Fibroblast of gingiva (primary cell): ENCODE results near the gene ATP6V1B1.

Experiments used
- DNase-seq: peaks from one replicate; pipeline ENCODE4 v3.0.0-alpha.2; 2011; ENCODE audit warnings: low read depth

ATP6V1B1 gene

DNA sequence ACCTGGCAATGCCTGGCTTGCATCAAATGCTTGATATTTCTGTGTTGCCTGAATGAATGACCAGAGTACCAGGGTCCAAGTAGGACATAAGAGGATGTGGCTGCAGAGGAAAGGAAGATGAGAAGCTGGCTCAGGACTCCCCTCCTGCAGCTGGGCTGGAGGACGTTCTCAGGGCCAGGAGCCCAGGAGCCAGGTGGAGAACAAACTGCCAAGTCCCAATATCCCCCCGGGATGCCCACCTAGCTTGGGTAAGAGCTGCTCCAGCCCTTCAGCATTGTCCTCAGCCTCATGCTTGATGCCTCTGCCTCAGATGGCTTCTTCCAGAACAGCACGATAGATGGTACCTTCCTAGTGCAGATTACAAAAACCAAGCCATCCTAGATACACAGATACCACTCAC is 8.6 kb upstream of the ATP6V1B1 start:
- no peak for DNase-seq

DNA sequence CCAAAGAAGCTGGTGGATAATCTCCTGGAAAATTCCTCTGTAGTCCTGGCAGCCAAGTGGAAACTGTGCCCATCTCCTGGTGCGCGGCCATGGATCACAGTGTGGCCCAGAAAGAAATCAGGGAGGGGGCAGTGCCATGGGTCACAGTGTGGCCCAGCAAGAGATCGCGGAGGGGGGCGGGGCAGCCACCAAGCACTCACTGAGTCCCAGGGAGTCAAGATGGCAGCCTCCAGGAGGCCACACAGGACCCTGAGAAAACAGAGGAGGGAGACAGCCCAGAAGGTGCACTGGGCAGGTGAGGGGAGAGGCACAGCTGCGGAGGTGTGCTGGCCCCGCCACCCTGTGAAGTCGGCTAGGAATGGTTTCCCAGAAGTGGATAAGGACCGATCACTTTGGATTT is 8.1 kb upstream of the ATP6V1B1 start:
- DNase-seq: no peak

DNA sequence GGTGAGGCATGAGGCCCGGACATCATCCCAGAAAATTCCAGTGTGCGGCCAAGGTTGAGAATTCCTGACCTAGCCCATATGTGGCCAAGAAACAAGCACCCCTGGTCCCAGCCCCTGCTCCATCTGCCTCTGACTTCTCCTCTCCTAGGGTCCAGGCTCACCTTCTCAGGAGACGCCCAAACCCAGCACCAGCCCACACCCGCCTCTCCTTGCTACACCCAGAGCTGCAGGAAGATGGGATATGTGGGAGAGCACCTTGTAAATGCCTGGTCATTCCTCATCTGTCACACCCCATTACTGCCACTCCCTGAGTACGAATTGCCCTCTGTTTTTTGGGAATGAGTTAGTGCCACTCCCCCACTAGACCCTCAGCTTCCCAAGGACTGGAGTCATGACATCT is 7.3 kb upstream of the ATP6V1B1 start:
- DNase-seq: no peak

DNA sequence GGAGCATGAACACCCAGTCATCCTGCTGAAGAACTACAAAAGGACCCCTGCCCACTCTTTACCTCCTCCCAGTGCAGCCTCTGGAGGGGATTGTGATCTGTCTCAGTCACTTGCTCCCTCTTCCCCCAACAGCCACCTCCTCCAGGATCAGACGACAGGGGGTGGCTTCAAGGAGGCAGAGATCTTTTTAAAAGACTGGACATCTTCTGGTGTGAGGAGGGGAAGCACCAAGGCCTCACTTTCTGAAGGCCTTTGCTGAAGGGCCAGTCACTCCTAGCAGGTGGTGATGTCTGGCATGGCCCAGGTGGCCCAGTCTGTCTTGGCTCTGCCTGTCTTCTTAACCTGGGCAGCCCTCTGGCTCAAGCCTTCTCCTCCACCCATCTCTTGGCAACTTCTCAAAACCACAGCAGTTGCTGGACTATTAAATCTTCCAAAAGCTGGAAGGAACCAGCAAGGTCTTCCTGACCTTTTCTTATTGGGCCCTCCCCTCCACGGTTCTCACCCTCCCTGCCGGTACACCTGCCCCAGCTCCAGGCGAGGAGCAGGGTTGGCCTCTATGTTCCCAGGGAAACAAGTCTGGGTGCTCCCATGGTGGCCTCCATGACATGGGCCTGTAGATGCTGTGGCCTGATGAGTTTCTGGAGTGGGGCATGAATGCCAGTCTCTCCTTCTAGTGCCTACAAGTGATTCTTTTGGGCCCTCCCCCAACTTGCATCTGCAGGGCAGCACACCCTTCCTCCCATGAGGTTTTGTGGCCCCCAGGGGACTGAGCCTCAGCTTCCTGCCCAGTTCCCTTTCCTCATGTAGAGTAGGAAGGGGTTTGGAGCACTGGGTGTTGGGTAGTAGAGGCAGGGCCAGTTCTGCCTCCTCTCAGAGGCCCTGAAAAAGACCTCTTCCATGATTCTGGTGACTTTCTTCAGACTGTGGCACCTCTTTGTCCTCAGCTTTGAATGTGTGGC is 5.0 kb upstream of the ATP6V1B1 start:
- DNase-seq: no peak

DNA sequence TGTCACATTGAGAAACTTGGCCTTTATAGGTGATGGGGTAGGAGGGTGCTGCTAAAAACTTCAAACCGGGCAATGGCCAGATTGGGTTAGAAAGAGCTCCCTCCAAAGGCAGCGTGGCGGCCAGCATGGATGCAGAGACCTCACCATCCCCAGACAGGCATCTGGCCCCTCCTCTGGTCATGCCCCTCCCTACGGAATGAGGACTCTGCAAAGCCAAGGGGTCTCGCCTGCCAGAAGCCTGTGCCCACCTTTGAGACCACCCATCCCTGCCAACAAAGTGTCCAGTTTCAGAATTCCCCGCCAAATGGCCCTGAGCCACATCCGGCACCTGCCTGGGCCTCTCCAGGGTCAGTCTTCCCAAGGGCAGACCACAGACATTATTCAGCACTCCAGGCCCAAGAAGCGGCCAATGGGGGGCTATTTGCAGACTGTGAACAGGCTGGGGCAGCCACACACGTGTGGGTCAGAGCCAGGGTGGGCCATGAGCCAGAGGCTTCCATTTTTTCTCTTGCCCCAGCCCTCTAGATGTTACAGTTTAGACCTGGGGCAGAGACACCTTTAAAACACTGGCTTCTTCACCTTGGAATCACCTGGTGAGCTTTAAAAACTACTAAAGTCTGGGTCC is 4.2 kb upstream of the ATP6V1B1 start:
- no peak for DNase-seq

DNA sequence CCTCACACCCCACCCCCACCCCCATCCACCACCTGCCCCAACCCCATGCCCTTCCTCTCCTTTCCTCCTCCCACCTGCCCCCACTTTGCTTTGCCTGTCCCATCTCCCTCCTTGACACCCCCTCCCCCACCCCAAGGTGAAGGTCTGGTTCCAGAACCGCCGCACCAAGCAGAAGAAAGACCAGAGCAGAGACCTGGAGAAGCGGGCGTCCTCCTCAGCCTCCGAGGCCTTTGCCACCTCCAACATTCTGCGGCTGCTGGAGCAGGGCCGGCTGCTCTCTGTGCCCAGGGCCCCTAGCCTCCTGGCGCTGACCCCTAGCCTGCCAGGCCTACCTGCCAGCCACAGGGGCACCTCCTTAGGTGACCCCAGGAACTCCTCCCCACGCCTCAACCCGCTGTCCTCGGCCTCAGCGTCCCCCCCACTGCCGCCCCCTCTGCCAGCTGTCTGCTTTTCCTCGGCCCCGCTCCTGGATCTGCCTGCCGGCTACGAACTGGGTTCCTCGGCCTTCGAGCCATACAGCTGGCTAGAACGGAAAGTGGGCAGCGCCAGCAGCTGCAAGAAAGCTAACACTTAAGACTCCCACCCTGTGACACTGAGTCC is 3.0 kb upstream of the ATP6V1B1 start:
- DNase-seq: no peak

DNA sequence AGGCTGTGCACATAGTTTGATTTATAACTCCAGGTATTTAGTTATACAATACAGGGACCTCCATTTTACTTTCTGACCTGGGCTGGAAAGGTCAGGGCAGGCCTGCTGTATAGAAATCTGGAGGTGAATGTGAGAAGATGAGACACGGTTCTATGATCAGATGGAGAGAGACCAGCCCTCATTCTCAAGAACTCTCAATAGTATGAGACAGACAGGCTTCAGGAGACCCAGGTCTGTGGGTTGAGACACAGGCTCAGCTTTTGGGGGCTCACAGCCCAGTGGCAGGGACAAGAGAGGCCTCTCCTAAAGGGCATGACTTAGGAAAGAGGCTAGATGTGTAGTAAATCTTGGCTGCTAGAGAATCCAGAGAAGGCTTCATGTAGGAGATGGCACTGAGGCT is 719 bp upstream of the ATP6V1B1 start:
- no peak for DNase-seq

DNA sequence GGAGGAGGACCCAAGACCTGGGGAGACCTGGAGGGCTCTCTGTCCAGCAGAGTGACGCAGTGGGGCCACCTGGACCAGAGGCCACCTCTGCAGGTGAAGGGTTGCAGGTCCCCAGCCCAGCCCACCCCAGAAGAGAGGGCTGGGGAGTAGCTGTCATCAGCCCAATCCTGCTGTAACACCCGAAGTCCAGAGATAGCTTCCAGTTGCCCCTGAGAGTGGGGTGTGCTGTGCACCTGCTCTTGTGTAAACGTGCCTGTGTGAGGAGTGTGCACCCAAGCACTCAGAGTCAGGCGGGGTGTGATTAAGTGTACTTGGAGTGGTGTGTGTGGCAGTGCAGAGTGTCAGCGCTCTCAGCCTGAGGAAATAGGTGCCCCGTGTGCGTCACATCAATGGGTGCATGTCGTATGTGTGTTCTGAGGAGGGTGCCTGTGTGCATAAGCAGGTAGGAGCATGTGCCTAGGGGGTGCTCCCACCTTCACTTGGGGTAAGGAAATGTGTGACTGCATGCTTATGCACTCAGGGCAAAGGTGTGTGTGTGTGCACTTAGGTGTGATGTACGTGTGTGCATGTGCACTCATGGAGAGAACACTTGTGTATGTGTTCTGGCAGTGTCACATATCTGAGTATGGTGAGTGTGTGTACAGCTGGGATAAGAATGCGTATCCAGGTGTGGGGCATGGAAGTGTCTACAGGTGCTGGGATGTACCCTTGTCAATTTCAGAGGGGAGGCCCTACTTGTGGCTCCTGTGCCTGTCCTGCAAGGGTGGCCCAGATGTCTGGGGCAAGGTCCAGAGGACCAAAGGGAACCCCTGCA is 672 bp downstream of the ATP6V1B1 start:
- no peak for DNase-seq

DNA sequence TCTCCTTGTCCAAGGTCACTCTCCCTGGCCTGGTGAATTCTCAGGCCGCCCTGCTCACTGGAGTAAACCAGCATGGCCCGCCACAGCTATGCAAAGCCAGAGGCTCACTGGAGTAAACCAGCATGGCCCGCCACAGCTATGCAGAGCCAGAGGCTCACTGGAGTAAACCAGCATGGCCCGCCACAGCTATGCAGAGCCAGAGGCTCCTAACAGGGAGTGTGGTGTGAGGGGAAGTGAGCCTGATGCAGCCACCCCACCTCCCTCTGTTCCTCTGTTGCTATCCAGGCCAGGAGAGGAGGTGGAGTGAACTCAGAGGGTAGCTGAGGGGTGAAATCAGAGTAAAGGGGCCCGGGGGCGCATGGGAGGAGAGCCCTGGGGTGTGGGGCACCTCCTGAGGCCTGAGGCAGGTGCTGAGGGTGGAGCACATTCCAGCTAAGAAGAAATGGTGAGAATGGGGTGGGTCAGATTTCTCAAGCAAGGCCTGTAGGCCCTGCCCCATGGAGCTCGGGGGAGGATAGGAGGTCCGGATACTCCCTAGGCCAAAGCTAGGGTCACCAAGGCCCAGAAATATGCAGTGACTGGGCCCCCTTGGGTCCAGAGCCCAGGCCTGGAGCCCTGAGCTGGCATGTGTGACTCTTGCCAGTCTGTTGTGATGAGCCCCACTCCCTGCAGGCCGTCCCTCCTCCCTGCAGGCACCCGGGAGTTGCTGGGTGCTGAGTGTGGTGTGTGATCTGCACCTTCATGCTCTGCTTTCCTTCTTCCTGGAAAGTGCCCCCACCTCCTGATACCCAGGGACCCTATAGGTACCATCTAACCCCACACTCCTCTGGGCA is 1.5 kb downstream of the ATP6V1B1 start:
- no peak for DNase-seq

DNA sequence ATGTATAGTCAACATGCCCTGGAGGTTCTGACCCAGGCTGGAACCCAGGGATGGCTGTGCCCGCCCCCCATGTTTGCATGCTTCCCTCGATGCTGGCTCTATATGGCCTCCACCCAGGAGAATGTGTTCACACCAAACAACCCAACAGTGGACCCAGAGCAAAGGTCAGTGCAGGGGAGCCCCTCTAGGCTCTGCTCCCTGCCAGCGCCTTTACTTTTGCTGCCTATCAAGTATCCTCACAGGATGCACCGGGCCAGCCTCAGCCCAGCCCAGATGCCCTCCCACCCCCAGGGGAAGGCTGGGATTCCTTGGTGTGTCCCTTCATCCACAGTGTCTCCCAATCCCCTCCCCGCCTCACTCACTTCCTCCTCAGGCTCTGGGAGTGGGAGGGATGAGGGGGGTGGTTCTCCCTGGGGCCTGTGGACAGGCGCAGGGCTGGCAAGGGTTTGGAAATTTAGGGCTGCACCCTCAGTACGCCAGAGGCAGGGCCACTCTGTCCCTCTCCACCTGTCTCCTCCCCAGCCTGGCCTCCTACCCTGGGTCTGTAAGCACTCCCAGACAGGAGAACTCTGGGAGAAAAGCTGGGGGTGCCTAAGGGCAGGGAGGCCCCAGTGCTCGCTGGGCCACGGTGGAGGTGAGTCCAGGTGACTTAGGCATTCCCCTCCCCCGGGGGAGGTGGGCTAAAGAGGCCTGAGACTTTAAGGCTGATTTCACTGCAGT is 2.3 kb downstream of the ATP6V1B1 start:
- DNase-seq: no peak

DNA sequence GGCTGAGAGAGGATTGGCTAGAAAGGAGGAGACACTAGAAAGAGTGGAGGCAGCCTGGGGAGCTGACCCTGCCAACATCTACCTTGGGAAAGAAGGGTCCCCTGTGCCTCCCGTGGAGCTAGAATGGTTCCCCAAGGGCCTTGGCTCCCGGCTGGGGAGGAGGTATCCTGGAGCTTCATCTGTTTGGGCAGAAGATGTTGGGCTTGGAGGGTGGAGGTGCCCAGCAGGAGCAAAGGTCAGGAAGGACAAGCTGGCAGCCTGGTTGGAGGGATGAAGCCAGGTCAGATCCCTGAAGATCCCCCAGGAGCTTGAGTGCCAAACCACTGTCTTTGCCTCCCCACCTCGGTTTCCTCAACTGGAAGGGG is 2.9 kb downstream of the ATP6V1B1 start:
- no peak for DNase-seq

DNA sequence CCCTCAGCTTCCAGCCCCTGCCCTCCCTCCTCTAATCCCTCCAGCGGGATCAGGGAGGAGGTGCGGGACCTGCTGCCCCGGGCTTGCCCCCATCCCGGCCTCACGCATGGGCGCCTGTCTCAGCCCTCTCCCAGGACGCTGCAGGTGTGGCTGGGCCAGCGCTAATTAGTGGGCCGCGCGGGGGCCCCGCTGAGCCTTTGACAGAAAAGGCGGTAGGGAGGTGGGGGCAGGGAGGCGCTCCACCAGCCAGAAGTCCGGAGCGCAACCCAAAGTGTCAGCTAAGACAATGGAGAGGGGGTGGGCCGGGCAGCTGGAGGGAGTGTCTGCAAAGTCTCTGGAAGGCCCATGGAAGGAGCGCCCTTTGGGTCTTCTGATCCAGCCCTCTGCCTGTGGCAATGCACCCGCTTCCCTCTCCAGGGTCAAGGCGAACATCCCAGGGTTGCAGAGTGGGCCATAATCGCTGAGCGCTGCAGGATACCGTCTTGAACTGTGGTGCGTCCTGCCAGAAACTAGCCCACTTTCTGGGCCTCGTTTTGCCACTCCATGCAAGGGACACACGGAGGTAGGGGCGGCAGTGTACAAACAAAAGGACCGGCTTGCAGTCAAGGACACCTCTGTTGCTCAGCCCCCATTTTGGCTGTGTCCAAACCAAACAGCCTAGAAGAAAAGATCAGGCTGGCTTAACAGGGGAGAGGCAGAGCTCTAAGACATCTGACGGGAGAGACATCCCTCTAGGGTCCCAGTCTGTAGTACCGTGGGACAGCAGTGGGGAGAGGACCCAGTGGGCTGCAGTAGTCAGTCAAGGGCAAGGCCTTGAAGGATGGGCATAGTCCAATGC is 3.5 kb downstream of the ATP6V1B1 start:
- DNase-seq: no peak

DNA sequence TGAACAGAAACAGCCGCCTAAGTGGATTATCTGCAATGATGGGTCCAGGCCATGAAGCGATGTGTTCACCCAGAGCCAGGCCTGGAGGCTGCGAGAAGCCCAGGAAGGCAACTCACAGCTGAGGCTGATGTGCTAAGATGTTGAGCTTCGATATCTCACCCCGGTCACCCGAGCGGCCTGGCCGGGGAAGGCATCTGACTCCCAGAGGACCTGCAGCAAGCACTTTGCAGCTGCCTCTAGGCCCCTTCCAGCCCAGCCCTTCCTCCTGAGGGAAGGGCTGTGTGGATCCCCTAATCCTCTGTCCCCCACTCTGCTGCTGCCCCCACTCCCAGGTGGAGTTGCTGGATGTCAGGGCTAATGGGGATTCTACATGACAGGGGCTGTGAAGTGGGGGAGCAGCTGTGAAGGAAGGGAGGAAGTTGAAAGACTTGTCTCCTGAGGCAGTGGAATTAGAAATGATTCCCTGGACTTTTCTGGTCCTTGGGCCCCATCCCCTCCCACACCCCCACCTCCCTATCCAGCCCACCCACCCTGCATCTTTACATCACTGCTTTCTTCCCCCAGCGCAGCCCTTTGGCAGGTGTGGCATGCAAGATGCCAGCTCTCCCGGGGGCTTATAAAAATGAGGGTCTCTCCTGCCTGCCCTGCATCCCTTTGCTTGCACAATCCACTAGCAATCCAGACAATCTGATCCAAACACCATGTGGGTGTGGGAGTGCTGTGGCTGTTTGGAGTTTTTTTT is 4.3 kb downstream of the ATP6V1B1 start:
- DNase-seq: no peak

DNA sequence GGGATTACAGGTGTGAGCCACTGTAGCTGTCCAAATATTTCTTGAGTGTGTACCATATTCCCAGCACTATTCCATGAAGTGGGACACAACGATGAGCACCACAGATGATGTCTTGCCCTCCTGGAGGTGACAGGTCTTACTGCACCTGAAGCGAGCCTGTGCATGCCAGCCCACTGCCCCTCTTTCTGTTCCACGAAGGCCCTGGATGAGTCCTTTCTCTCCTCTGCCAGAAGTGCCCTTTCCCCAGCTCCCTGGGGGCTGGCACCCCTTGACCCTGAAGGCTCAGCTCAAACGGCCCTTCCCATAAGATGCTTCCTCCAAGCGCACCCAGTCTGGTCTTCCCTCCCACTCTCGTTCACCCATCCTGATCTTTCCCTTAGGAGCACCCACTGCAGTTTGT is 5.5 kb downstream of the ATP6V1B1 start:
- DNase-seq: no peak

DNA sequence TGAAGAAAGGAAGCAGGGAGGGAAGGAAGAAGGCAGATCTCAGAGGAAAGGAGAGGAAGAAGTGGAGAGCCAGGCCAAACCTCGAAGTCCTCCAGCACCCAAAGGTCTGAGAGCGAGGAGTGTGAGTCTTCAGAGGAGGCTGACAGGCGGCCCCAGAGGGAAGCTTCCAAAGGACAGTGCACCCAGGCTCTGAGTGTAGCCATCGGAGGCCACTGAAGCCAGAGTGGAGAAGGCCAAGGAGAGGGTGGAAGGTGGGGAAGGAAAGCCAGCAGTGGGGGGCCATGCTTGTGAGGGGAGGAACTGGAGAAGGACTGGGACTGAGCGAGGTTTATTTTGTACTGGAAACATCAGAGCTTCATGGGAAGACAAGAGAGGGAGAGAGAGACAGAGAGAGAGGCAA is 6.0 kb downstream of the ATP6V1B1 start:
- DNase-seq: no peak

DNA sequence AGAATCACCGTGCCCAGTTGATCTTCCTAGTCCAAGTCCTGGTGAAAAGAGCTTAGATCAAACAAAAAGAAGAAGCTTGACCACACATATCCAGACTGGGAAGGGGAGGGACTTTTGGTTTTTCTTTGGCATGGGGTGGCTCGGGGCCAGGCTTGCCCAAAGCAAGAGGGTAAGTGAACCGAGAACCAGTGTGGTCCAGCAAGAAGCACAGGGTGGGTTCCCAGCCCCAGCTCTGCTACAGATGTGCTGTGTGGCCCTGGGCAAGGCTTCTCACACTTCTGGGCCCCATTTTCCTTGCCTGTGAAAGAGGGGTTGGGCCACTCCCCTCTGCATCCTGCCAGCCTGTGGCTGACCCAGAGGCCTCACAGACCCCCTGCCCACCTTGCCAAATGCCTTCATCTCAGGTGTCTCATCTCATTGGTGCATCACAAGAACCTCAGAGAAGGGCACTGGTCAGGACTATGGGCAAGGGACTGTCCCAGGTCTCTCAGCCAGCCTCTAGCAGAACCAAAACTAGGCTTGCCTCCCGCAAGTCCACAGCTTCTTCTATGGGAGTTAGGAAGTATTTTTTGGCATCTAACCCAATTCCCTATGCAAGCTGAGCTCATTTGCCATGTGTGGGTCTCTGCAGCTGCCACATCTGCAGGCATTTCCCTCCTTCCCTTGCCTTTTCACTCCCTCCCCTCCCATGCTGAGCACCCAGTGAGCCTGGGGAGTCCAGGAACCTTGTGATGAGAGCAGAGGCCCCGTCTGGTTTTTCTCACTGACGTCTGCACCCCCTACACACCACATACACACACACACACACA is 6.9 kb downstream of the ATP6V1B1 start:
- DNase-seq: no peak

DNA sequence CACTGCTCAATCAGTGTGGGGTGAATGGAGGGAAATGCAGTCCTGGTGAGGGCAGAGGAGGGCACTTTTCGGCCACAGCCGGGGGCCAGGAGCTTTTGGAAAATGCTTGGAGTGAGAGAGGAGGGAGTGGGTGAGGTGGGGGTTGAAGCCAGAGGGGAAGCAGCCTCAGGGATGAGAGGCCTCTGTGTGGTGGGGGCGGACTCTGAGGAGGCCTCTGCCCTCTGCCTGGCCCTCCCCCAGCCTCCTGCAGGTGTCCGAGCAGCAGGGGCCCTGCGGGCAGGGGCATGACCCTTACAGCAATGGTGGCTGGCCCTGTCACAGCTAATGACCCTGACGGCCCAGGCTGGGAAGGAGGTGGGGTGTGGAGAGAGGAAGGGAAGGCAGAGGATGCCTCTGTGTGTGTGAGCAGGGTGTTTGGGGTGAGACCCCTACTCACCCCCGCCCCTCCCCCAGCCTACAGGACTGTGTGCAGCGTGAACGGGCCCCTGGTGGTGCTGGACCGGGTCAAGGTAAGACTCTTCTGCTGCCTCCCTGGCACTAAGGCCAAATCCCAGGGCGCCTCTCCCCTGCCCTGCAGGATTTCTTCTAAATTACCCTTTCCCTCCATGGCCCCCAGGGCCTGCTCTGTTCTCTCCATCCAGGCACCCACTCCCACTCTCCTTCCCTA is 7.6 kb downstream of the ATP6V1B1 start:
- no peak for DNase-seq
